Measurements from ENCODE around the gene GABARAPL2.

GABARAPL2 gene

DNA sequence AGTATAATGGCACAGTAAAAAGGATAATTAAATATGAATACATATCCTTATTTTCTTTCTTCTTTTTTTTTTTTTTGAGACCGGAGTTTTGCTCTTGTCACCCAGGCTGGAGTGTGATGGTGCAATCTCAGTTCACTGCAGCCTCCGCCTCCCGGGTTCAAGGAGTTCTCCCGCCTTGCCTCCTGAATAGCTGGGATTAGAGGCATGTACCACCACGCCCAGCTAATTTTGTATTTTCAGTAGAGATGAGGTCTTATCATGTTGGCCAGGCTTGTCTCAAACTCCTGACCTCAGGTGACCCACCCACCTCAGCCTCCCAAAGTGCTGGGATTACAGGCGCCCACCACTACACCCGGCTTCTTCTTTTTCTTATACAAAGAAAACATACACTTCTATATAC, 12.0 kb downstream of the GABARAPL2 start:
- no peak overlapping the region for H3K4me3 ChIP-seq (ENCODE audit: low read length)
- TF ChIP-seq, protein P1, sequence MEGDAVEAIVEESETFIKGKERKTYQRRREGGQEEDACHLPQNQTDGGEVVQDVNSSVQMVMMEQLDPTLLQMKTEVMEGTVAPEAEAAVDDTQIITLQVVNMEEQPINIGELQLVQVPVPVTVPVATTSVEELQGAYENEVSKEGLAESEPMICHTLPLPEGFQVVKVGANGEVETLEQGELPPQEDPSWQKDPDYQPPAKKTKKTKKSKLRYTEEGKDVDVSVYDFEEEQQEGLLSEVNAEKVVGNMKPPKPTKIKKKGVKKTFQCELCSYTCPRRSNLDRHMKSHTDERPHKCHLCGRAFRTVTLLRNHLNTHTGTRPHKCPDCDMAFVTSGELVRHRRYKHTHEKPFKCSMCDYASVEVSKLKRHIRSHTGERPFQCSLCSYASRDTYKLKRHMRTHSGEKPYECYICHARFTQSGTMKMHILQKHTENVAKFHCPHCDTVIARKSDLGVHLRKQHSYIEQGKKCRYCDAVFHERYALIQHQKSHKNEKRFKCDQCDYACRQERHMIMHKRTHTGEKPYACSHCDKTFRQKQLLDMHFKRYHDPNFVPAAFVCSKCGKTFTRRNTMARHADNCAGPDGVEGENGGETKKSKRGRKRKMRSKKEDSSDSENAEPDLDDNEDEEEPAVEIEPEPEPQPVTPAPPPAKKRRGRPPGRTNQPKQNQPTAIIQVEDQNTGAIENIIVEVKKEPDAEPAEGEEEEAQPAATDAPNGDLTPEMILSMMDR (IDR thresholded peaks at IDR 0.05; ENCODE audit: insufficient read depth, low read depth, low read length, missing control alignments) = no peak
- no peak for DNase-seq (ENCODE audit: low read depth)

DNA sequence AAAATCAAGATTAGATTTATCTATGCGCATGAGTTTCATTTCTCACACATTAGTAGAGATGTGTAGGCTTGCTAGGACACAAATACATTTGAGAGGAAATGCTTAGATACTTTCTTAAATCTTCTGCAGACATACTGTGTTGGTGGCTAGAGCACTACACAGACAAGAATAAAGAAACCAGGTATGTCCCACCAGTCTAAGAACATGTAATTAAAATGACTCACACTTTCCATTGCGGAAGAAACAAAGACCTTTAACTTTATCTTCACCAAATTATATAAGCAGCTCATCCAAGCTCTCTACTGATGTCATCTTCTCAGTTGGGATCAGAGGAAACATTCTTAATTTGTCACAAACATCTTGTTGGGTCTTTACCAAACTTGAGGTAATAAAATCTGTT, 12.5 kb downstream of the GABARAPL2 start:
- no peak overlapping the region for H3K4me3 ChIP-seq (ENCODE audit: low read length)
- TF ChIP-seq, protein P1 (IDR thresholded peaks at IDR 0.05; ENCODE audit: insufficient read depth, low read depth, low read length, missing control alignments) = no peak
- DNase-seq (ENCODE audit: low read depth) = no peak

DNA sequence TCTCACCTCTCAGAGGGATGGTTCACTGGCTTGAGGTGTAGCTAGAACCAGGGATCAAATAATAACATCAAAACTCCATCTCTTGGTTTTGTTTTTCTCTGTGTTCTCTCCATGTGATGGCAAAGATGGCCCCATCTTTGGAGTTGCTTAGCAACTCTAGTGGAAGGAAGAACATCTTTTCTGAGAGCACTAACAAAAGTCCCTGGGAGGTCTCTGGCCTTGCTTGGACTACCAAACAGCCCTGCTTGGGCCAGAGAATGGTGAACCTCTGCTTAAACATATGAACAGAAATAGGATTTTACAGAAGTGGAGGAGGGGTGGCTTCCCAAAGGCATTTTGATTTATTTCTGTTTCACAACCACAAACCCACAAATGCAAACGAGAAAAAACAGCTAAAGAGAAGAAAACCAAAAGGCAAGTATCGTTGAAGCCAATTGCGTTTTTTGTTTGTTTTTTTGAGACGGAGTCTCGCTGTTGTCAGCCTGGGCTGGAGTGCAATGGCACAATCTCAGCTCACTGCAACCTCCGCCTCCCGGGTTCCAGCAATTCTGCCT, 13.2 kb downstream of the GABARAPL2 start:
- H3K4me3 ChIP-seq (ENCODE audit: low read length) = no peak overlapping the region
- no peak for DNase-seq (ENCODE audit: low read depth)
- TF ChIP-seq, protein P1 (IDR thresholded peaks at IDR 0.05; ENCODE audit: insufficient read depth, low read depth, low read length, missing control alignments) = no peak

DNA sequence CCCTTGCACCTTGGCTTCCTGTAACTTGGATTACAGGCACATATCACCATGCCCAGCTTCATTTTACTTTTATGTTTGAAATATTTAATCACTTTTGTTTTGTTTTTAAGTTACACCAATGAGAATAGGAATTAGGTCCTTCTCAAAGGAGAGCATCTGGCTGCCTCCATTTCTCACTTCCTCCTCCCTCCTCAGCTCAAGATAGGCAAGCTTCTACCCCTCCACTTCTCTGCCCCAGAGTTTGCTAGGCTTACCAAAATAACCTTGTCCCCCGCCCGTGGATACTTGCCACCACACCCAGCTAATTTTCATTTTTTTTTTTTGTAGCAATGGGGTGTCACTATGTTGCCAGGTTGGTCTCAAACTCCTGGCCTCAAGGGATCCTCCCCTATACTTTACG, 17.9 kb downstream of the GABARAPL2 start:
- no peak for DNase-seq (ENCODE audit: low read depth)
- H3K4me3 ChIP-seq (ENCODE audit: low read length) = no peak overlapping the region
- TF ChIP-seq, protein P1 (IDR thresholded peaks at IDR 0.05; ENCODE audit: insufficient read depth, low read depth, low read length, missing control alignments) = no peak

DNA sequence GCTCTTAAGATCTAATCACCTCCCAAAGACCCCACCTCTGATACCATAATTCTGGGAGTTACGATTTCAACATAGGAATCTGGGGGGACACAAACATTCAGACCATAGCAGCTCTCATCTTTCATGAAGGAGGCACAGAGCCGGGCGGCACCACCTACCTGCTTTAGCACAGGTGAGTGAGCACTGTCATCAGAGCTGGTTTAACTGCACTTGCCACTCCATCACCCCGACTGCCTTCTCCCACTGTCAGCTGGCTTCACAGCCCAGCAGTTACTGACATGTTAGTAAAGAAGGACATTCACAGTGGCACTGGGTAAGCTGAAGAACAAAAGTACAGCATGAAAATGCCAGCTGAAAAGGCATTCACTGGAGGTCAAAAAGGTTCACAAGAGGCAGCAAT, 22.5 kb downstream of the GABARAPL2 start:
- H3K4me3 ChIP-seq (ENCODE audit: low read length) = no peak overlapping the region
- TF ChIP-seq, protein P1 (IDR thresholded peaks at IDR 0.05; ENCODE audit: insufficient read depth, low read depth, low read length, missing control alignments) = no peak
- no peak for DNase-seq (ENCODE audit: low read depth)

DNA sequence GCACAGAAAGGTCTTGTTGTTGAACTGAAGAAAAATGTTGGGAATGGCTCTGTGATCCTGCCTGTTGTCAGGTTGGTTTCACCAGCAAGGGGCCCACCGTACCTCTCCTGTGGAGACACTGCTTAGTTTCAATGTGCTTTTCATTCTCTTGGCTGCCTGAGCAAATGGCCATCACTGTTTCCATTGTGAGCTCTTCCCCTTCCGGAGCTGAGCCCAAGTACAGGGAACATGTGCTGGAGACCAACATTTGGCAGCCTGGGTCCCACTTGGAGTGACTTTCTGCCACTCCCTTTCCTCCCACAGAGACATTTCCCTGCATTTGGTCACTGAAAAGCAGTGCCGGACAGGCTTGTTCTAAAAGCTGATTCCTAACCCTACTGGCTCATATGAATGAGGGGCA, 23.1 kb downstream of the GABARAPL2 start:
- H3K4me3 ChIP-seq (ENCODE audit: low read length) = no peak overlapping the region
- TF ChIP-seq, protein P1 (IDR thresholded peaks at IDR 0.05; ENCODE audit: insufficient read depth, low read depth, low read length, missing control alignments) = no peak
- no peak for DNase-seq (ENCODE audit: low read depth)

All from epithelial cell of esophagus (primary cell).